Smooth muscle cell (in vitro differentiated cells): Measurements from ENCODE around the gene SKAP1. TPM values are rescaled to one million over a fixed set of nuclear protein-coding genes. Genes with fewer than 3 reads are reported as not detected.

Source experiments
- DNase-seq: peaks from one replicate; lab custom pipeline; 2025; ENCODE audit not compliant: unreplicated experiment; lab: John Stamatoyannopoulos, UW
- H2AFZ ChIP-seq: fragments of 200-600 bp; sonication (generic); 2 replicates; pipeline ENCODE4 v1.6.0; 2016; ENCODE audit warnings: antibody characterized with exemption, low read depth, mild to moderate bottlenecking
- H3F3A ChIP-seq: fragments of 200-600 bp; sonication (generic); 2 replicates; pipeline ENCODE4 v1.6.0; 2017; ENCODE audit warnings: antibody characterized with exemption, low read depth
- H3K27ac ChIP-seq: fragments of 200-600 bp; sonication (generic); 2 replicates; pipeline ENCODE4 v1.5.1; 2016; ENCODE audit warnings: low read depth, mild to moderate bottlenecking
- H3K27me3 ChIP-seq: fragments of 200-600 bp; sonication (generic); 2 replicates; pipeline ENCODE4 v1.6.1; 2016; ENCODE audit warnings: low read depth, mild to moderate bottlenecking
- H3K36me3 ChIP-seq: fragments of 200-600 bp; sonication (generic); 2 replicates; pipeline ENCODE4 v1.5.1; 2016; ENCODE audit warnings: low read depth
- H3K4me1 ChIP-seq: fragments of 200-600 bp; sonication (generic); 2 replicates; pipeline ENCODE4 v1.5.1; 2016; ENCODE audit warnings: low read depth
- H3K4me2 ChIP-seq: fragments of 200-600 bp; sonication (generic); 2 replicates; pipeline ENCODE4 v1.6.0; 2016; ENCODE audit warnings: mild to moderate bottlenecking
- H3K4me3 ChIP-seq: fragments of 200-600 bp; sonication (generic); 2 replicates; pipeline ENCODE4 v1.5.1; 2016; ENCODE audit warnings: mild to moderate bottlenecking
- H3K79me2 ChIP-seq: fragments of 200-600 bp; sonication (generic); 2 replicates; pipeline ENCODE4 v1.6.0; 2016; ENCODE audit warnings: low read depth, mild to moderate bottlenecking
- H3K9ac ChIP-seq: fragments of 200-600 bp; sonication (generic); 2 replicates; pipeline ENCODE4 v1.6.0; 2016; ENCODE audit warnings: low read depth
- H3K9me3 ChIP-seq: fragments of 200-600 bp; sonication (generic); replicated peaks from 2 replicates; pipeline ENCODE4 v1.5.1; 2016; ENCODE audit warnings: low read depth
- H4K20me1 ChIP-seq: fragments of 200-600 bp; sonication (generic); 2 replicates; pipeline ENCODE4 v1.6.0; 2016; ENCODE audit warnings: low read depth
- WGBS: methylation state at CpG from one replicate; pipeline ENCODE4 v1.1.7; 2016; ENCODE audit warnings: low lambda C conversion rate; 5-methylcytosine and 5-hydroxymethylcytosine counted together
- polyA plus RNA-seq: library from polyadenylated mRNA; unstranded; fragments of >200 nt; fragmentation: Nextera tagmentation; extraction: Ambion mirVana; gene quantifications from 2 replicates; pipeline ENCODE4 v1.2.1, GENCODE V29; 2016
- total RNA-seq: library from RNA; depleted of rRNA; stranded (reverse); fragments of >200 nt; gene quantifications from 2 replicates; pipeline ENCODE4 v1.2.3, GENCODE V29; 2014
- TF ChIP-seq, protein P1 (sequence below): fragments of 200-600 bp; sonication (generic); IDR thresholded peaks from 2 replicates; pipeline ENCODE4 v1.5.1; 2017; ENCODE audit warnings: borderline replicate concordance, mild to moderate bottlenecking, antibody characterized with exemption; ENCODE audit not compliant: insufficient read depth, poor library complexity, severe bottlenecking

SKAP1 gene
- total and polyA plus RNA-seq, 2 experiments from 2014 or later = not detected

DNA sequence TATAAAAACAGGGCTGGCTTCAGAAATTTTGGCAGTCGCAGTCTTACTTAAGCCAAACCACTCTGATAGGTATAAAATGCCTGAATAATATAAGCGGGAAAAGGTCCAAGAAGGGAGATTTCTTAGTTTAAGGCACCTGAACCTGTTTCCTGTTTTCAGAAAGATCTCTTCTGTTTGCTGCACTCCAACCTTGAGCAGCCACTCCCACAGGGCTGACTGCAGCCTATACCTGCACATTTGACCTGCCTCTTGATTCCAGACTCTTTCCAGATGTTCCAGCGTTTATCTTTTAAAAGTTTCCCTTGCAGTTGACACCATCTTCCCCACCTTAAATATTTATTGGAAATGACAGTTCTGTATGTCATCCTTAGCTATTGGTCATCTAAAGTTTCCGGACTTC lies 132.2 kb downstream of the SKAP1 start:
- Histone ChIP-seq H3K36me3 (no peaks in the 10 kb centered on the region), H3K4me1 (no peaks in the 10 kb centered on the region), H3K4me3 (no peak overlapping the region), H3K79me2 (no peaks in the 10 kb centered on the region), H4K20me1 (no peaks in the 10 kb centered on the region), H3K27me3 (peaks cover 48% of the 10 kb centered on the region), H2AFZ (no peak overlapping the region), H3K27ac (no peak overlapping the region), H3K9me3 (no peaks in the 10 kb centered on the region), H3F3A (no peaks in the 10 kb centered on the region), H3K9ac (no peak overlapping the region), H3K4me2 (no peak overlapping the region)
- 75% methylated on average over 4 of the region's 4 CpGs for WGBS
- TF ChIP-seq, protein P1, sequence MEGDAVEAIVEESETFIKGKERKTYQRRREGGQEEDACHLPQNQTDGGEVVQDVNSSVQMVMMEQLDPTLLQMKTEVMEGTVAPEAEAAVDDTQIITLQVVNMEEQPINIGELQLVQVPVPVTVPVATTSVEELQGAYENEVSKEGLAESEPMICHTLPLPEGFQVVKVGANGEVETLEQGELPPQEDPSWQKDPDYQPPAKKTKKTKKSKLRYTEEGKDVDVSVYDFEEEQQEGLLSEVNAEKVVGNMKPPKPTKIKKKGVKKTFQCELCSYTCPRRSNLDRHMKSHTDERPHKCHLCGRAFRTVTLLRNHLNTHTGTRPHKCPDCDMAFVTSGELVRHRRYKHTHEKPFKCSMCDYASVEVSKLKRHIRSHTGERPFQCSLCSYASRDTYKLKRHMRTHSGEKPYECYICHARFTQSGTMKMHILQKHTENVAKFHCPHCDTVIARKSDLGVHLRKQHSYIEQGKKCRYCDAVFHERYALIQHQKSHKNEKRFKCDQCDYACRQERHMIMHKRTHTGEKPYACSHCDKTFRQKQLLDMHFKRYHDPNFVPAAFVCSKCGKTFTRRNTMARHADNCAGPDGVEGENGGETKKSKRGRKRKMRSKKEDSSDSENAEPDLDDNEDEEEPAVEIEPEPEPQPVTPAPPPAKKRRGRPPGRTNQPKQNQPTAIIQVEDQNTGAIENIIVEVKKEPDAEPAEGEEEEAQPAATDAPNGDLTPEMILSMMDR = no peak
- no peak for DNase-seq

DNA sequence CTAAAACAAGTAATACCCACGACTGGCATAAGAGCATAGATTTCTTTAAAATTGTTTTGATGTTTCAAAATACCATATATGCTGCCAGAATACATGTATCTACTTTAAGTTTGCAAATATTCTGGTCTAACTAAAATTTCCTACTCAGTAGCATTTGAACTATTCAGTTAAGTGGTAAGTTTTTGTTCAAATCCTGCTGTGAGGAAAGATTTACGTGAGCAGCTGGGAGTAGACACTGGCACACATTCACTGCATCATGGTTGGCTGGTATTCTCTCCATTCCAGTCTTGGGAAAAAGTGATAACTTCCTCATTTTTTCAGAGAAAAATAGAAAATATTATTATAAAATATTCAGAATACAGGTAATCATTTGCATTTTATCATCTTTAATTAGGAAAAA lies 133.6 kb downstream of the SKAP1 start:
- Histone ChIP-seq H3K4me3 (no peak overlapping the region), H2AFZ (no peak overlapping the region), H3K9ac (no peak overlapping the region), H3F3A (no peaks in the 10 kb centered on the region), H3K27ac (no peak overlapping the region), H3K27me3 (peaks cover 57% of the 10 kb centered on the region), H3K4me1 (no peaks in the 10 kb centered on the region), H3K79me2 (no peaks in the 10 kb centered on the region), H4K20me1 (no peaks in the 10 kb centered on the region), H3K9me3 (no peaks in the 10 kb centered on the region), H3K4me2 (no peak overlapping the region), H3K36me3 (no peaks in the 10 kb centered on the region)
- TF ChIP-seq, protein P1 = no peak
- WGBS = 89% methylated on average over 2 of the region's 2 CpGs
- no peak for DNase-seq

DNA sequence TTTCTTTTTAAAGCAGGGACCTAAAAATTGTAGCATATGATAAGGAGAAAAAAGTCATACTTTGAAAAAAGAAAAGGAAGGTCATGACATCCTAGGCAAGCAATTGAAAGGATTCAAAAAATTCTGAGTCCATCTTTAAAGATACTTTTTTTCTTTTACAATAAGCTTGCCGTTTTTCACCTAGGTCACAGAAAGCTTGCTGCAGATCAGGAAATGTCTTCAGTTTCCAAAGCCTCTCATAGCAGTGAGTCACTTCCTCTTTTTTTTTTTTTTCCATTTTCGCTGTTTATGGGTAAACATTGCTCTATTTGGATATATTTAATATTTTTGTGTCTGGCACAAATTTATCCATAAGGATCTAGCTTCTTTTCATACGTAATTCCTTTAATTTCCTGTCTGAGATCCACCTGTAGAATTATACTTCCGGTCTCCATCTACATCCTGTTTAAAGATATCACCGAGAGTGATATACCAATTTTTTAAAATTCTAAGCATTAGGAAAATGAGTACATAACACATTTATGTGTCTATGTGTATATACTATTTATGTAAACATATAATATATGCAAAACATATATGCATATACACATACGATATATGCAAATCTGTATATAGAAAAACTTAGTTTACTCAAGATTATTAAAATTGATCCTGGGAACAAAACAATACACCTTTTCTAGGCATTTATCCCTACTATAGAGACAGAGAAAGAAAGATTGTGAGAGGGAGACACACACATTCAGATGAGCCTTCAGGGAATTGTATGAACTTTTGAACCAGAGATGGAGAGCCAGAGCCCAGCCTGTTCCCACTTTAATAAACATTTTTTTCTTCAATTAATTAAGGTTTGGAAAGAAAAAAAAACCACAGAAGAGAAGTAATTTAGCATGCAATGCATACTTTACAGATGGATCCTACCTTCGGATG lies 134.4 kb downstream of the SKAP1 start:
- no peak overlapping the region for H3K27ac ChIP-seq
- no peak overlapping the region for H3K4me3 ChIP-seq
- H2AFZ ChIP-seq = no peak overlapping the region
- H4K20me1 ChIP-seq = no peaks in the 10 kb centered on the region
- 77% methylated on average over 7 of the region's 7 CpGs for WGBS
- no peak overlapping the region for H3K9ac ChIP-seq
- H3K27me3 ChIP-seq = peaks cover 57% of the 10 kb centered on the region
- H3K36me3 ChIP-seq = no peaks in the 10 kb centered on the region
- no peaks in the 10 kb centered on the region for H3K79me2 ChIP-seq
- TF ChIP-seq, protein P1 = no peak
- H3K4me2 ChIP-seq = no peak overlapping the region
- H3F3A ChIP-seq = no peaks in the 10 kb centered on the region
- H3K4me1 ChIP-seq = no peaks in the 10 kb centered on the region
- DNase-seq = no peak
- H3K9me3 ChIP-seq = no peaks in the 10 kb centered on the region
